Activated CD4-positive, alpha-beta T cell treated with anti-CD3 and anti-CD28 coated beads, Interleukin-2, amount 10 ng/mL, durations not matched to agents 7 days and 5 days (primary cell): Measurements from ENCODE around the gene SIX3. TPM values are rescaled to one million over a fixed set of nuclear protein-coding genes. Genes with fewer than 3 reads are reported as not detected.

ENCODE experiments used
- CTCF ChIA-PET: fragments of 350-600 bp; sonication (Branson Sonifier 250); formaldehyde crosslinking; loops from one replicate; lab custom pipeline; 2021; ENCODE audit warnings: antibody characterized with exemption; lab: Charles Lee
- POLR2A ChIA-PET: fragments of 350-600 bp; sonication (Branson Sonifier 250); formaldehyde crosslinking; loops from one replicate; lab custom pipeline; 2021; ENCODE audit warnings: antibody characterized with exemption; lab: Charles Lee
- DNase-seq: peaks from one replicate; pipeline ENCODE4 v3.0.0-alpha.2; 2020
- H3K27ac Mint-ChIP-seq: one replicate; pipeline ENCODE4 v1.8.0; 2021; ENCODE audit warnings: mild to moderate bottlenecking, moderate library complexity, mixed read lengths
- H3K27me3 Mint-ChIP-seq: one replicate; pipeline ENCODE4 v1.8.0; 2021; ENCODE audit warnings: mixed read lengths
- H3K36me3 Mint-ChIP-seq: one replicate; pipeline ENCODE4 v1.8.0; 2021; ENCODE audit warnings: low read depth, mixed read lengths
- H3K4me1 Mint-ChIP-seq: one replicate; pipeline ENCODE4 v1.8.0; 2021; ENCODE audit warnings: mixed read lengths
- H3K4me3 Mint-ChIP-seq: one replicate; pipeline ENCODE4 v1.8.0; 2021; ENCODE audit warnings: mild to moderate bottlenecking, moderate library complexity, mixed read lengths
- H3K9me3 Mint-ChIP-seq: one replicate; pipeline ENCODE4 v1.8.0; 2021; ENCODE audit warnings: mixed read lengths
- total RNA-seq, 2 experiments: library from RNA; stranded (reverse); gene quantifications; one replicate each; pipeline ENCODE4 v1.2.3, GENCODE V29; 2021

The SIX3 gene
- total RNA-seq, 2 experiments from 2014 or later = not detected

DNA sequence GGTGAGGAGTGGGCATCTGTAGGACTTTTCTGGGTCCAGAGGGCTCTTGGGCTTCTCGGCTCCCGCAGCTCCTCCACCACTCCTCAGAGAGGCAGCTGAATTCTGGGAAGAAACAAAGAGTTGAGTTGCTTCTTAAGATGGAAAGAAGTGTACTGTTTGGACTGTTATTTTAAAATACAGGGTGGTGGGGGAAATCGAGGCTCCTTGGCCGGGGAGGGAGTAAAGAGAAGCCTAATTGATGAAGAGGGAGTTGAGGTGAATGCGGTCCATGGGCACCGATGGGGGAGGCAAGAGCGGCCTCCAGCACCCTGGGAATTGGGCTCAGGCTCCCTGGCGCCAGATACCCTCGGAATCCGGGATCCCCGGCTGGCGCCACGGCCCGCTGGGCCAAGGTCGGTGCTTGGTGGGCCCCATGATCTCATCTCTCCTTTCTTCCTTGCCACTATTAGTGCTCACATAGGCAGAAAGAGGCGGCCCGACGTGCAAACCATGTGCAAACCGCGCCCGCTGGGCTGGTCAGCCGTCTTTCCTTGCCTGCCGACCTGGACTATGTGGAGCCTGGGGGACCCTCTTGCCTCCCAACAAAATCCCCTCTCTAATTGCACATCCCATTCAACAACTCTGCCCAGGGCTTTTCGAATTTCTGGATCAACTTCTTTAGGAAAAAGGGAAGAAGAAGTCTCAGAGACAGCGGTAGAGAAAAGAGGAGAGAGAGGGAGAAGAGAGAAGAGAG, 604 bp upstream of the SIX3 start:
- H3K4me1 Mint-ChIP-seq = peaks cover 30% of the 10 kb centered on the region
- peak overlapping the region; percentile 74 for H3K4me3 Mint-ChIP-seq
- H3K36me3 Mint-ChIP-seq = peaks cover 3% of the 10 kb centered on the region
- ChIA-PET CTCF (interaction anchor here (0.7 to 1.2 kb wide), 4 partner anchors 10 to 70 kb away, joined by 3 read pairs; no protein-coding TSS in a partner anchor), POLR2A (no interaction called here)
- DNase-seq = no peak
- H3K27me3 Mint-ChIP-seq = peaks cover 82% of the 10 kb centered on the region
- no peaks in the 10 kb centered on the region for H3K9me3 Mint-ChIP-seq
- no peak overlapping the region for H3K27ac Mint-ChIP-seq

DNA sequence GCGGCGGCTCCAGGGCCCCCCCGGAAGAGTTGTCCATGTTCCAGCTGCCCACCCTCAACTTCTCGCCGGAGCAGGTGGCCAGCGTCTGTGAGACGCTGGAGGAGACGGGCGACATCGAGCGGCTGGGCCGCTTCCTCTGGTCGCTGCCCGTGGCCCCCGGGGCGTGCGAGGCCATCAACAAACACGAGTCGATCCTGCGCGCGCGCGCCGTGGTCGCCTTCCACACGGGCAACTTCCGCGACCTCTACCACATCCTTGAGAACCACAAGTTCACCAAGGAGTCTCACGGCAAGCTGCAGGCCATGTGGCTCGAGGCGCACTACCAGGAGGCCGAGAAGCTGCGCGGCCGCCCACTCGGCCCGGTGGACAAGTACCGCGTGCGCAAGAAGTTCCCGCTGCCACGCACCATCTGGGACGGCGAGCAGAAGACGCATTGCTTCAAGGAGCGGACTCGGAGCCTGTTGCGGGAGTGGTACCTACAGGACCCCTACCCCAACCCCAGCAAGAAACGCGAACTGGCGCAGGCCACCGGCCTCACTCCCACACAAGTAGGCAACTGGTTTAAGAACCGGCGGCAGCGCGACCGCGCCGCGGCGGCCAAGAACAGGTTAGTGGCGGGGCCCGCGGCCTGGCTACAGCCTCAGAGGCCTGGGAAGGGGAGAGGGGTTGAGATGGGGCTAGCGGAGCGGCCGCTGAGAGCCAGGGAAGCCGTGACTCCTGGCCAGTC, 965 bp downstream of the SIX3 start:
- Mint-ChIP-seq H3K9me3 (no peaks in the 10 kb centered on the region), H3K4me1 (peaks cover 30% of the 10 kb centered on the region), H3K27ac (peak overlapping the region; percentile 2), H3K36me3 (peaks cover 3% of the 10 kb centered on the region), H3K4me3 (peak overlapping the region; percentile 38), H3K27me3 (peaks cover 82% of the 10 kb centered on the region)
- DNase-seq = peak; percentile 24
- ChIA-PET POLR2A (no interaction called here), CTCF (no interaction called here)

DNA sequence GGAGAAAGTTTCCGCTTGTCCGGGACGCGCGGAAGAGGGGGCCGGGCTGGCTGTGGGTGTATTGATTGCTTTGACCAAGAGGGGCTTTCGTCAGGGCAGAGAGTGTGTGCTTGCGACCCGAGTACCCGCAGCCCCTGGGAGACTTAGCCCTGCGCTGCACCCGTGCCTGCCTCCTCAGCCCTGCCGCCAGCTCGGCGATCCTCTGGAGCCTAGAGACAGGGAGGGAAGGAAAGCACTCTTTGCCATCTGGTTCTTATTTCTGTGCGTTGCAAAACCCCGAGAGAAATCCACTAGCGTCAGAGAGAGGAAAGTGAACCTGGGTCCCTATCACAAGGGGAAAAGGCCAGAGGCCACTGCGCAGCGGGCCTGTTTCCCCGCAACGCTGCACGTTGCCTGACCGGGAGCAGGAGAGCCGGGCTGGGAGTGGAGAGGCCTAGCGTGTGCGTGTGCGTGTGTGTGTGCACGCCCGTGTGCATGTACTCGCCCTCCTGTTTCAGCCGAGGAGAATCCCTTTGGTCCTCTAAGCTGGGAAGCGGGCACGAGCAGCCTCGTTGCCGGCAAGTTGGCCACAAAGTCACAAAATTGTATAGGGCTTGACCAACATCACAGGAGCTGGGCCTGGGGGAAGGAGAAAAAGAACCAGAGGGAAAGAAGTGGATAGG, 1.7 kb downstream of the SIX3 start:
- Mint-ChIP-seq H3K27me3 (peaks cover 84% of the 10 kb centered on the region), H3K4me3 (peak overlapping the region; percentile 13), H3K27ac (peak overlapping the region; percentile 41), H3K4me1 (peaks cover 30% of the 10 kb centered on the region), H3K36me3 (peaks cover 3% of the 10 kb centered on the region), H3K9me3 (no peaks in the 10 kb centered on the region)
- ChIA-PET POLR2A (no interaction called here), CTCF (interaction anchor here (0.6 kb wide), 1 partner anchor 86 kb away, joined by 3 read pairs; no protein-coding TSS in a partner anchor)
- no peak for DNase-seq

- Mint-ChIP-seq H3K4me1 (peaks cover 30% of the 10 kb centered on the region), H3K36me3 (peaks cover 3% of the 10 kb centered on the region), H3K9me3 (no peaks in the 10 kb centered on the region), H3K27ac (peak overlapping the region; percentile 41), H3K4me3 (peak overlapping the region; percentile 13), H3K27me3 (peaks cover 84% of the 10 kb centered on the region)
- DNase-seq = no peak
- ChIA-PET POLR2A (no interaction called here), CTCF (interaction anchor here (0.6 kb wide), 1 partner anchor 87 kb away, joined by 3 read pairs; no protein-coding TSS in a partner anchor)
Observed at GRCh38 chr2:44943693-44944101, 2.2 kb downstream of the SIX3 start.

- H3K9me3 Mint-ChIP-seq = no peaks in the 10 kb centered on the region
- CTCF ChIA-PET = no interaction called here
- POLR2A ChIA-PET = no interaction called here
- no peak for DNase-seq
- no peak overlapping the region for H3K27ac Mint-ChIP-seq
- H3K27me3 Mint-ChIP-seq = peaks cover 90% of the 10 kb centered on the region
- peaks cover 3% of the 10 kb centered on the region for H3K36me3 Mint-ChIP-seq
- H3K4me1 Mint-ChIP-seq = peaks cover 30% of the 10 kb centered on the region
- no peak overlapping the region for H3K4me3 Mint-ChIP-seq
Observed at GRCh38 chr2:44944102-44944951, 2.8 kb downstream of the SIX3 start.

- ChIA-PET CTCF (interaction anchor here (1.3 kb wide), 1 partner anchor 10 kb away, joined by 3 read pairs; no protein-coding TSS in a partner anchor), POLR2A (interaction anchor here (0.7 kb wide), 1 partner anchor 254 kb away, joined by 4 read pairs; no protein-coding TSS in a partner anchor)
- Mint-ChIP-seq H3K36me3 (peaks cover 3% of the 10 kb centered on the region), H3K9me3 (no peaks in the 10 kb centered on the region), H3K27ac (peak overlapping the region; percentile 27), H3K4me1 (peaks cover 30% of the 10 kb centered on the region), H3K27me3 (peaks cover 87% of the 10 kb centered on the region), H3K4me3 (no peak overlapping the region)
- no peak for DNase-seq
Observed at GRCh38 chr2:44944952-44945612, 3.6 kb downstream of the SIX3 start.

- peaks cover 89% of the 10 kb centered on the region for H3K27me3 Mint-ChIP-seq
- POLR2A ChIA-PET = interaction anchor here (0.7 kb wide), 1 partner anchor 255 kb away, joined by 4 read pairs; no protein-coding TSS in a partner anchor
Observed at GRCh38 chr2:44945676-44946371, 4.3 kb downstream of the SIX3 start.

DNA sequence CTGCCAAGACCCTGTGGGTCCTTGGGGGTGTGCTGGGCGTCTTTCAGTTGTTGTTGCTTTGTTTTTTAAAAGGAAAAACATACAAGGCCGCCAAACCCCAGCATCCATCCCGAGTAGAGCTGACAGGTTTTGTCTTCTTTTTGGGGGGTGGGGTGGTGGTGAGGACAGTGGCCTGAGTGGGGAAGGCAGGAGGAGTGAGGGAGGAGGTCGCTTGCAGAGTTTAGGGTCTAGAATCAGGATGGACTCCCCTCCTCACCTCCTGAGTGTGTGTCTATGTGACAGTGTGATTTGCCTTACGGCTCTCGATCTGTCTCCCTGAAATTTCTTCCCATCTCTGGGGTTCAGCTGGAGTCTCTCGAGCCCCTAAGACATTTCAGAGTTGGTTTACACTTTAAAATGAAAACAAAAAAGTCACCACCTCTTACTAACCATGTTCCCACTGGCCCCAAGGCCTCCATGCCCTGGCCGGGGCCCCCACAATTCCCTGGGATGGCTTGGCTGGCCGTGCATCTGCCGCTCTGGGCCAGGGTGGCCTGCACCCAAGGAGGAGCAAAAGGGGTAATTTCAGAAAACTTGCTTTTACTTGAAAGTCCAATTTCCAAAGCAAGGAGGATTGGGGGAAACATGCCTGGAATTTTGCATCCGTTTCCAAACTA, 5.0 kb downstream of the SIX3 start:
- POLR2A ChIA-PET = no interaction called here
- Mint-ChIP-seq H3K27me3 (peaks cover 88% of the 10 kb centered on the region), H3K4me3 (no peak overlapping the region), H3K4me1 (peaks cover 25% of the 10 kb centered on the region), H3K36me3 (peaks cover 3% of the 10 kb centered on the region), H3K9me3 (no peaks in the 10 kb centered on the region), H3K27ac (no peak overlapping the region)
- DNase-seq = no peak
- CTCF ChIA-PET = interaction anchor here (1.3 kb wide), 1 partner anchor 9 kb away, joined by 3 read pairs; no protein-coding TSS in a partner anchor

More at GRCh38 chr2:44945676-44946371, 4.3 kb downstream of the SIX3 start:
- Mint-ChIP-seq H3K27ac (no peak overlapping the region), H3K9me3 (no peaks in the 10 kb centered on the region), H3K36me3 (peaks cover 3% of the 10 kb centered on the region), H3K4me1 (peaks cover 28% of the 10 kb centered on the region), H3K4me3 (no peak overlapping the region)
- CTCF ChIA-PET = interaction anchor here (1.3 kb wide), 1 partner anchor 10 kb away, joined by 3 read pairs; no protein-coding TSS in a partner anchor
- no peak for DNase-seq

GRCh38 chr2:44947028-44947375, 5.5 kb downstream of the SIX3 start:
- Mint-ChIP-seq H3K36me3 (peaks cover 2% of the 10 kb centered on the region), H3K27ac (no peak overlapping the region), H3K4me1 (peaks cover 21% of the 10 kb centered on the region), H3K9me3 (no peaks in the 10 kb centered on the region), H3K4me3 (no peak overlapping the region), H3K27me3 (peaks cover 86% of the 10 kb centered on the region)
- CTCF ChIA-PET = no interaction called here
- DNase-seq = no peak
- POLR2A ChIA-PET = no interaction called here

- Mint-ChIP-seq H3K36me3 (no peaks in the 10 kb centered on the region), H3K27ac (no peak overlapping the region), H3K4me1 (peaks cover 19% of the 10 kb centered on the region), H3K27me3 (peaks cover 85% of the 10 kb centered on the region), H3K9me3 (no peaks in the 10 kb centered on the region), H3K4me3 (no peak overlapping the region)
- POLR2A ChIA-PET = no interaction called here
- no peak for DNase-seq
- CTCF ChIA-PET = no interaction called here
Observed at GRCh38 chr2:44948565-44949328, 7.2 kb downstream of the SIX3 start.
